IMR-90 (cell line): ENCODE data around the gene KRT74. TPM values are rescaled to one million over a fixed set of nuclear protein-coding genes. Genes with fewer than 3 reads are reported as not detected.

ENCODE experiments used
- ATAC-seq: fragments of 200-7000 bp; cut with Tn5 transposase; 2 replicates; pipeline ENCODE4 v1.9.1; 2020; ENCODE audit warnings: low read depth, mild to moderate bottlenecking, moderate library complexity
- BruUV-seq: library from RNA; stranded (reverse); fragments of 400-500 nt; replicated peaks from 2 replicates; lab custom pipeline; 2021; lab: Mats Ljungman, UMichigan
- CTCF ChIA-PET: fragments of 300-600 bp; formaldehyde crosslinking; extraction: SDS; loops from one replicate; lab custom pipeline; 2021; ENCODE audit warnings: antibody characterized with exemption; lab: Yijun Ruan, JAX
- POLR2A ChIA-PET: fragments of 300-600 bp; sonication (Branson Sonifier 250); formaldehyde crosslinking; loops from one replicate; lab custom pipeline; 2022; ENCODE audit warnings: antibody characterized with exemption; ENCODE audit not compliant: unreplicated experiment; lab: Charles Lee
- DNase-seq: peaks from one replicate; pipeline ENCODE4 v3.0.0; 2013
- H2AFZ ChIP-seq: replicated peaks from 2 replicates; pipeline ENCODE3; 2013; ENCODE audit warnings: low read length, mild to moderate bottlenecking; ENCODE audit not compliant: poor library complexity
- H2AK5ac ChIP-seq: 2 replicates; pipeline ENCODE4 v1.6.1; 2013; ENCODE audit warnings: low read depth, low read length, inconsistent platforms
- H2AK9ac ChIP-seq: replicated peaks from 2 replicates; pipeline ENCODE3; 2013; ENCODE audit warnings: mild to moderate bottlenecking, low read depth, low read length, moderate library complexity; ENCODE audit not compliant: poor library complexity
- H2BK120ac ChIP-seq: 2 replicates; pipeline ENCODE4 v1.6.1; 2013; ENCODE audit warnings: low read depth, low read length, inconsistent platforms
- H2BK15ac ChIP-seq: 3 replicates; pipeline ENCODE4 v1.6.1; 2013; ENCODE audit warnings: low read depth, low read length, inconsistent platforms
- H2BK20ac ChIP-seq: 2 replicates; pipeline ENCODE4 v1.6.1; 2013; ENCODE audit warnings: low read depth, mild to moderate bottlenecking, inconsistent platforms, low read length, moderate library complexity
- H2BK5ac ChIP-seq: 2 replicates; pipeline ENCODE4 v1.6.1; 2013; ENCODE audit warnings: mild to moderate bottlenecking, low read depth, low read length, inconsistent platforms; ENCODE audit not compliant: poor library complexity, severe bottlenecking
- H3K14ac ChIP-seq: replicated peaks from 2 replicates; pipeline ENCODE4 v1.6.1; 2013; ENCODE audit warnings: low read depth, low read length, inconsistent platforms
- H3K18ac ChIP-seq: 2 replicates; pipeline ENCODE4 v1.6.1; 2013; ENCODE audit warnings: low read depth, low read length, control low read depth
- H3K23ac ChIP-seq: 2 replicates; pipeline ENCODE4 v1.6.1; 2013; ENCODE audit warnings: low read depth, low read length, inconsistent platforms
- H3K27ac ChIP-seq: 2 replicates; pipeline ENCODE4 v1.5.1; 2013; ENCODE audit warnings: mild to moderate bottlenecking, control low read depth, low read length; ENCODE audit not compliant: insufficient read depth
- H3K27me3 ChIP-seq: 2 replicates; pipeline ENCODE4 v1.6.1; 2013; ENCODE audit warnings: low read length; ENCODE audit not compliant: control insufficient read depth, insufficient read depth
- H3K36me3 ChIP-seq: 2 replicates; pipeline ENCODE4 v1.6.1; 2013; ENCODE audit warnings: low read length, mixed read lengths; ENCODE audit not compliant: control insufficient read depth, insufficient read depth
- H3K4ac ChIP-seq: 2 replicates; pipeline ENCODE4 v1.6.1; 2013; ENCODE audit warnings: low read depth, low read length, inconsistent platforms
- H3K4me1 ChIP-seq: 2 replicates; pipeline ENCODE4 v1.6.1; 2013; ENCODE audit warnings: low read length, mixed read lengths; ENCODE audit not compliant: control insufficient read depth, insufficient read depth
- H3K4me2 ChIP-seq: 2 replicates; pipeline ENCODE4 v1.6.1; 2013; ENCODE audit warnings: low read depth, mild to moderate bottlenecking, control low read depth, low read length, moderate library complexity
- H3K4me3 ChIP-seq: 2 replicates; pipeline ENCODE4 v1.5.1; 2013; ENCODE audit warnings: low read depth, mild to moderate bottlenecking, control low read depth, low read length, moderate library complexity; ENCODE audit not compliant: insufficient read depth
- H3K56ac ChIP-seq: 2 replicates; pipeline ENCODE4 v1.6.1; 2013; ENCODE audit warnings: low read length, inconsistent platforms; ENCODE audit not compliant: insufficient read depth; ENCODE audit errors: extremely low read depth
- H3K79me1 ChIP-seq, 2 experiments: 2 replicates each; pipeline ENCODE4 v1.6.1; 2013; ENCODE audit warnings: low read length in 2 of 2, inconsistent platforms in 1 of 2, low read depth in 1 of 2
- H3K9ac ChIP-seq: 2 replicates; pipeline ENCODE4 v1.6.1; 2013; ENCODE audit warnings: low read depth, low read length, control low read depth
- H3K9me1 ChIP-seq: 2 replicates; pipeline ENCODE4 v1.6.1; 2013; ENCODE audit warnings: low read length, inconsistent platforms; ENCODE audit not compliant: insufficient read depth
- H3K9me3 ChIP-seq: 2 replicates; pipeline ENCODE4 v1.6.1; 2013; ENCODE audit warnings: low read length; ENCODE audit not compliant: control insufficient read depth, insufficient read depth
- H4K20me1 ChIP-seq: 2 replicates; pipeline ENCODE4 v1.6.1; 2013; ENCODE audit warnings: low read length, inconsistent platforms; ENCODE audit not compliant: insufficient read depth
- H4K5ac ChIP-seq: 2 replicates; pipeline ENCODE4 v1.6.1; 2013; ENCODE audit warnings: mild to moderate bottlenecking, low read depth, low read length, control low read depth
- H4K8ac ChIP-seq, 2 experiments: 2 replicates each; pipeline ENCODE4 v1.6.1; 2013; ENCODE audit warnings: low read depth in 2 of 2, low read length in 2 of 2, control low read depth in 1 of 2, inconsistent platforms in 1 of 2
- H4K91ac ChIP-seq: 2 replicates; pipeline ENCODE4 v1.6.1; 2013; ENCODE audit warnings: low read depth, low read length, inconsistent platforms; ENCODE audit not compliant: insufficient read depth
- BHLHE40 ChIP-seq: fragments of 150-350 bp; IDR thresholded peaks from 2 replicates; pipeline ENCODE4 v1.6.1; 2016; ENCODE audit warnings: mild to moderate bottlenecking, low read depth, low read length
- CEBPB ChIP-seq: IDR thresholded peaks from 2 replicates; pipeline ENCODE4 v1.6.1; 2012; ENCODE audit warnings: low read depth, low read length, improper control_type of control experiment
- CHD1 ChIP-seq: IDR thresholded peaks from 2 replicates; pipeline ENCODE4 v1.6.1; 2012; ENCODE audit warnings: low read depth, low read length, improper control_type of control experiment
- ELK1 ChIP-seq: fragments of 150-350 bp; IDR thresholded peaks from 2 replicates; pipeline ENCODE4 v1.6.1; 2016; ENCODE audit warnings: low read depth, mild to moderate bottlenecking, low read length, moderate library complexity, borderline replicate concordance
- FOS ChIP-seq: fragments of 150-350 bp; IDR thresholded peaks from 2 replicates; pipeline ENCODE4 v1.6.1; 2016; ENCODE audit warnings: low read depth, low read length
- MAFK ChIP-seq: IDR thresholded peaks from 2 replicates; pipeline ENCODE4 v1.6.1; 2012; ENCODE audit warnings: low read depth, low read length, improper control_type of control experiment
- MAZ ChIP-seq: IDR thresholded peaks from 2 replicates; pipeline ENCODE4 v1.6.1; 2012; ENCODE audit warnings: low read depth, mild to moderate bottlenecking, low read length, improper control_type of control experiment, moderate library complexity, borderline replicate concordance
- MXI1 ChIP-seq: IDR thresholded peaks from 2 replicates; pipeline ENCODE4 v1.6.1; 2012; ENCODE audit warnings: low read depth, mild to moderate bottlenecking, low read length, moderate library complexity, borderline replicate concordance
- NFE2L2 ChIP-seq: fragments of 150-350 bp; IDR thresholded peaks from 2 replicates; pipeline ENCODE4 v1.6.1; 2016; ENCODE audit warnings: low read depth, mild to moderate bottlenecking, low read length
- POLR2A ChIP-seq: IDR thresholded peaks from 2 replicates; pipeline ENCODE4 v1.6.1; 2012; ENCODE audit warnings: mild to moderate bottlenecking, low read depth, low read length
- RAD21 ChIP-seq: IDR thresholded peaks from 2 replicates; pipeline ENCODE4 v1.6.1; 2012; ENCODE audit warnings: low read length, improper control_type of control experiment
- RCOR1 ChIP-seq: IDR thresholded peaks from 2 replicates; pipeline ENCODE4 v1.6.1; 2012; ENCODE audit warnings: mild to moderate bottlenecking, low read length, improper control_type of control experiment; ENCODE audit not compliant: insufficient replicate concordance
- SMC3 ChIP-seq: fragments of 150-350 bp; IDR thresholded peaks from 2 replicates; pipeline ENCODE4 v1.6.1; 2016; ENCODE audit warnings: low read depth, mild to moderate bottlenecking, antibody characterized with exemption, low read length, moderate library complexity
- USF2 ChIP-seq: fragments of 150-350 bp; IDR thresholded peaks from 2 replicates; pipeline ENCODE4 v1.6.1; 2017; ENCODE audit warnings: mild to moderate bottlenecking, antibody characterized with exemption, low read length, low read depth
- WGBS, 2 experiments: methylation state at CpG; one replicate each; pipeline versions ENCODE4 v1.1.5 to v1.1.7; 2013; ENCODE audit warnings: missing lambda C conversion rate in 2 of 2; ENCODE audit not compliant: insufficient read length in 1 of 2; ENCODE audit errors: extremely low coverage in 2 of 2; 5-methylcytosine and 5-hydroxymethylcytosine counted together
- dilution Hi-C: fragments of 300-500 bp; cut with HindIII; formaldehyde crosslinking; loops from one replicate; pipeline ENCODE4 v1.14.3; 2018; ENCODE audit warnings: low sequenced_read_pairs; ENCODE audit not compliant: unreplicated experiment
- in situ Hi-C: fragments of 300-500 bp; cut with MboI; formaldehyde crosslinking; loops from 3 replicates; pipeline ENCODE4 v1.14.3; 2019; ENCODE audit warnings: low sequenced_read_pairs, inconsistent platforms, mixed read lengths
- intact Hi-C: fragments of 100-400 bp; cut with micrococcal nuclease; formaldehyde crosslinking; loops from 2 replicates; pipeline ENCODE4 v1.10.0; 2022
- polyA plus RNA-seq, 3 experiments: library from polyadenylated mRNA; depleted of rRNA; stranded (reverse); fragments of >200 nt; gene quantifications; 2 replicates each; pipeline ENCODE4 v1.2.3, GENCODE V29; 2012; ENCODE audit warnings: low replicate concordance in 1 of 3
- total RNA-seq: library from RNA; depleted of rRNA; stranded (reverse); fragments of >200 nt; gene quantifications from 2 replicates; pipeline ENCODE4 v1.2.3, GENCODE V29; 2012

The KRT74 gene
- total and polyA plus RNA-seq, 2 of the 4 experiments (the other 2 are of a cell fraction), result not detected

DNA sequence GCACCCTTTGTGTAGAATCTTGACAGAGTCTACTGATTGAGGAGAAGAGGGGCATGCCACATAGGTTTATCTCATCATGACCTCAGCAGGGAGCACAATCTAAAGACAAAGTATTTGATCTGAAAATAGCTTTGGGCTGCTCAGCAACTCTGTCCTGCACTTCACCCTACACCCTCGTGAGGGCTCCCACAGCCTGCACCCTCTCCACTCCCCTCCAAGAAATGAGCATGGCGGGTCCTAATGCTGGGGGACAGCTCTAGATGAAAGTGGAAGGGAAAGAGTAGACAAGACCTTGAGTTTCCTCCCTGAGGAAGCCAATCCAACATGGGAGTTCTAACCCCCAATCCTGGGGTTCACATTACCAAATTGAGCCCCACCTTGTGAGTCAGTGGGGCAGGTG lies 42.7 kb downstream of the KRT74 start:
- no peak overlapping the region for H3K18ac ChIP-seq
- no TSS peak for BruUV-seq
- H3K9me1 ChIP-seq, result no peaks in the 10 kb centered on the region
- no peak overlapping the region for H3K14ac ChIP-seq
- H3K4me1 ChIP-seq, result no peaks in the 10 kb centered on the region
- H4K8ac ChIP-seq, result no peak overlapping the region
- H3K79me1 ChIP-seq, result no peaks in the 10 kb centered on the region
- H4K91ac ChIP-seq, result no peak overlapping the region
- in situ Hi-C loops, result no loop called here
- DNase-seq (no peak), ATAC-seq (no peak)
- H3K4ac ChIP-seq, result no peak overlapping the region
- no peak overlapping the region for H2AFZ ChIP-seq
- no peaks in the 10 kb centered on the region for H4K20me1 ChIP-seq
- H2BK15ac ChIP-seq, result no peak overlapping the region
- ChIA-PET CTCF (no interaction called here), POLR2A (no interaction called here)
- no peak overlapping the region for H3K23ac ChIP-seq
- no peak overlapping the region for H3K4me3 ChIP-seq
- no peak overlapping the region for H2BK20ac ChIP-seq
- no peak overlapping the region for H4K5ac ChIP-seq
- H3K4me2 ChIP-seq, result no peak overlapping the region
- no peaks in the 10 kb centered on the region for H3K9me3 ChIP-seq
- WGBS, 2 experiments, result no CpG with 5 or more reads among the region's 2 CpGs
- H3K27me3 ChIP-seq, result peaks cover 24% of the 10 kb centered on the region
- no peak overlapping the region for H3K27ac ChIP-seq
- no peak overlapping the region for H2BK5ac ChIP-seq
- dilution Hi-C loops, result no loop called here
- no peak overlapping the region for H2AK5ac ChIP-seq
- intact Hi-C loops, result no loop called here
- no peaks in the 10 kb centered on the region for H3K36me3 ChIP-seq
- H2BK120ac ChIP-seq, result no peak overlapping the region
- no peak for TF ChIP-seq ELK1
- TF ChIP-seq RAD21, result no peak
- TF ChIP-seq CEBPB, result no peak
- TF ChIP-seq MXI1, result no peak
- no peak for TF ChIP-seq SMC3
- TF ChIP-seq BHLHE40, result no peak
- no peak for TF ChIP-seq MAZ
- no peak for TF ChIP-seq CHD1
- TF ChIP-seq MAFK, result no peak
- TF ChIP-seq POLR2A, result no peak
- TF ChIP-seq FOS, result no peak
- TF ChIP-seq NFE2L2, result no peak
- TF ChIP-seq USF2, result no peak
- no peak for TF ChIP-seq RCOR1
- no peak overlapping the region for H2AK9ac ChIP-seq
- no peak overlapping the region for H3K9ac ChIP-seq
- H3K56ac ChIP-seq, result no peak overlapping the region
